ENCODE data around the gene IL17F. TPM values are rescaled to one million over a fixed set of nuclear protein-coding genes. Genes with fewer than 3 reads are reported as not detected.

Gene IL17F
- total and polyA plus RNA-seq, 2 of the 8 experiments (the other 6 are each of a cell fraction or from before 2014, with no cell fraction given) = 0.08 TPM; not detected in 1

DNA sequence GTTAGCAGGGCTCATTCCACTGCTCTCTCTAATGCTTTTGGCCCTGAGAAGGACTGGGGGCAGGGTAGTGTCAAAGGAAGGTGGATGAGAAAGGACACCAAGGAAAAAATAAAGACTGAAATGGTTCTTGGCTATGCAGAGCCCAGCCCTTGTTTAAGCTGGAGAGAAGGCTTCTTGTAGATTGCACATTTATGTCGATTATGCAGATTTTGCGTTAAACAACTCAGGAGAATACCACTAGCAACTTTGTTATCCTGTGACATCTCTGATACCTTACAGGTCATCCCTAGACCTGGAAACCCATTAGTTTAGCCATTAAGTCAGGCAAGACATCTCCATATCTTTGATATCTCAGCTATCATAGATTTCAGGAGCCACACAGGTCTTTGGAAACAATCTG, 11.1 kb upstream of the IL17F start:
- Histone ChIP-seq H4K5ac (ENCODE audit: insufficient read length, low read depth, low read length) (no peak overlapping the region), H3K27me3 (replicated peaks in 1 of 4; ENCODE audit: control insufficient read depth in 3 of 4, extremely low read depth in 1 of 4, insufficient read depth in 3 of 4, low read length in 3 of 4) (no peaks in the 10 kb centered on the region), H3K18ac (ENCODE audit: extremely low read depth, low read length) (no peak overlapping the region), H3K4me1 (replicated peaks in 1 of 4; ENCODE audit: control insufficient read depth in 3 of 4, insufficient read depth in 4 of 4, low read length in 3 of 4) (no peaks in the 10 kb centered on the region; a peak in 1 of 7 replicates), H3K79me1 (ENCODE audit: low read depth, low read length) (no peaks in the 10 kb centered on the region), H2BK12ac (ENCODE audit: low read depth, low read length) (no peak overlapping the region), H3K4ac (replicated peaks; ENCODE audit: insufficient read length, low read depth, low read length) (no peak overlapping the region), H2BK120ac (replicated peaks; ENCODE audit: low read depth, low read length) (no peak overlapping the region), H4K91ac (replicated peaks; ENCODE audit: insufficient read length, low read length) (no peak overlapping the region), H3K27ac (ENCODE audit: low read depth, low read length) (no peak overlapping the region), H4K8ac (ENCODE audit: extremely low read depth, insufficient read depth, low read length) (no peak overlapping the region), H3K9ac (replicated peaks in 1 of 4; ENCODE audit: extremely low read depth in 1 of 4, low read depth in 3 of 4, low read length in 3 of 4) (no peak overlapping the region), H3K4me2 (ENCODE audit: insufficient read depth in 1 of 2, low read depth in 2 of 2, low read length in 2 of 2) (no peak overlapping the region), H3K14ac (ENCODE audit: insufficient read length) (no peak overlapping the region), H2BK5ac (ENCODE audit: low read depth, low read length) (no peak overlapping the region), H3K4me3 (ENCODE audit: extremely low read depth in 1 of 4, insufficient read depth in 2 of 4, low read depth in 3 of 4, low read length in 4 of 4) (no peak overlapping the region), H3K56ac (replicated peaks; ENCODE audit: insufficient read length, low read depth, low read length) (no peak overlapping the region), H3K23me2 (ENCODE audit: low read depth, low read length) (no peaks in the 10 kb centered on the region), H3K36me3 (ENCODE audit: control insufficient read depth in 2 of 4, insufficient read depth in 4 of 4, low read length in 3 of 4) (peaks cover 0 to 2% (median 1%) of the 10 kb centered on the region in 4 experiments; a peak in 2 of 8 replicates), H4K20me1 (replicated peaks in 1 of 2; ENCODE audit: control insufficient read depth in 1 of 2, insufficient read depth in 2 of 2, low read length in 2 of 2) (no peaks in the 10 kb centered on the region), H3K9me3 (ENCODE audit: insufficient read depth in 2 of 2, low read depth in 1 of 2, low read length in 1 of 2) (0 out of 4 replicates have a peak, but pooled peaks cover 0 to 9% of the 10 kb centered on the region in 2 experiments), H2AFZ (ENCODE audit: low read length) (no peak overlapping the region), H3K79me2 (ENCODE audit: control insufficient read depth in 1 of 2, insufficient read depth in 2 of 2, low read length in 2 of 2) (no peaks in the 10 kb centered on the region), H3K23ac (ENCODE audit: insufficient read length) (no peak overlapping the region), H2BK15ac (ENCODE audit: low read length) (no peak overlapping the region), H2AK5ac (ENCODE audit: low read depth, low read length) (no peak overlapping the region), H2BK20ac (ENCODE audit: low read length) (no peak overlapping the region)
- no peak for DNase-seq (ENCODE audit: low read depth in 1 of 2, low spot score in 2 of 2)
- no peak for FAIRE-seq
- 96% methylated on average over 2 of the region's 2 CpGs; no CpG with 5 or more reads in 1 of the 2 experiments for WGBS, 2 experiments (ENCODE audit: extremely low coverage in 1 of 2, insufficient coverage in 1 of 2, insufficient read length in 1 of 2, insufficient replicate concordance in 2 of 2, low coverage in 1 of 2, low lambda C conversion rate in 2 of 2, missing lambda C conversion rate in 1 of 2)
- ChIA-PET CTCF (ENCODE audit: partially characterized antibody) (interaction anchor here (0.6 to 11.0 kb wide), 9 partner anchors 8 to 161 kb away, joined by 3 to 149 read pairs (median 4); no protein-coding TSS in a partner anchor), POLR2A (ENCODE audit: partially characterized antibody) (interaction anchor here (0.8 to 15.5 kb wide), 6 partner anchors 8 to 42 kb away, joined by 3 to 198 read pairs (median 3); partner anchors contain the start of gene MCM3)
- TF ChIP-seq KDM1A (IDR thresholded peaks at IDR 0.05; ENCODE audit: borderline replicate concordance, low read length) (no peak), KDM5A (IDR thresholded peaks at IDR 0.05; ENCODE audit: low read length) (no peak), SP2 (IDR thresholded peaks at IDR 0.05; ENCODE audit: low read length) (no peak), TBP (IDR thresholded peaks at IDR 0.05; ENCODE audit: low read depth, low read length) (no peak), ASH2L (IDR thresholded peaks at IDR 0.05; ENCODE audit: low read length) (no peak), CHD1 (IDR thresholded peaks at IDR 0.05; ENCODE audit: low read depth, low read length) (no peak), SRF (IDR thresholded peaks at IDR 0.05; ENCODE audit: low read depth, low read length) (no peak), JUND (IDR thresholded peaks at IDR 0.05; ENCODE audit: low read length) (no peak), BCL11A (IDR thresholded peaks at IDR 0.05; ENCODE audit: low read depth in 2 of 2, low read length in 2 of 2) (no peak), ZNF274 (IDR thresholded peaks at IDR 0.05; ENCODE audit: borderline replicate concordance, extremely low read depth, low read length) (no peak), HDAC2 (IDR thresholded peaks at IDR 0.05; ENCODE audit: borderline replicate concordance in 1 of 2, low read depth in 2 of 2, low read length in 2 of 2) (no peak)
- TF ChIP-seq, protein P1, sequence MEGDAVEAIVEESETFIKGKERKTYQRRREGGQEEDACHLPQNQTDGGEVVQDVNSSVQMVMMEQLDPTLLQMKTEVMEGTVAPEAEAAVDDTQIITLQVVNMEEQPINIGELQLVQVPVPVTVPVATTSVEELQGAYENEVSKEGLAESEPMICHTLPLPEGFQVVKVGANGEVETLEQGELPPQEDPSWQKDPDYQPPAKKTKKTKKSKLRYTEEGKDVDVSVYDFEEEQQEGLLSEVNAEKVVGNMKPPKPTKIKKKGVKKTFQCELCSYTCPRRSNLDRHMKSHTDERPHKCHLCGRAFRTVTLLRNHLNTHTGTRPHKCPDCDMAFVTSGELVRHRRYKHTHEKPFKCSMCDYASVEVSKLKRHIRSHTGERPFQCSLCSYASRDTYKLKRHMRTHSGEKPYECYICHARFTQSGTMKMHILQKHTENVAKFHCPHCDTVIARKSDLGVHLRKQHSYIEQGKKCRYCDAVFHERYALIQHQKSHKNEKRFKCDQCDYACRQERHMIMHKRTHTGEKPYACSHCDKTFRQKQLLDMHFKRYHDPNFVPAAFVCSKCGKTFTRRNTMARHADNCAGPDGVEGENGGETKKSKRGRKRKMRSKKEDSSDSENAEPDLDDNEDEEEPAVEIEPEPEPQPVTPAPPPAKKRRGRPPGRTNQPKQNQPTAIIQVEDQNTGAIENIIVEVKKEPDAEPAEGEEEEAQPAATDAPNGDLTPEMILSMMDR (IDR thresholded peaks at IDR 0.05; ENCODE audit: control extremely low read depth in 1 of 3, insufficient read depth in 1 of 3, low read depth in 1 of 3, low read length in 3 of 3) = no peak
